HT-29 (cell line): ENCODE measurements around the gene RUFY1. TPM values are rescaled to one million over a fixed set of nuclear protein-coding genes. Genes with fewer than 3 reads are reported as not detected.
"Not testable (repeated sequence)": the region's sequence is repeated elsewhere in the genome, so short reads cannot be mapped to it uniquely, and the experiment has no call there.

Source experiments
- DNase-seq: peaks from one replicate; pipeline ENCODE4 v3.0.0-alpha.2; 2015; ENCODE audit warnings: low spot score
- total RNA-seq: library from RNA; depleted of rRNA; stranded (reverse); fragments of >200 nt; shearing (Covaris generic); gene quantifications from 2 replicates; pipeline ENCODE4 v1.2.3, GENCODE V29; 2014

RUFY1 gene
- total RNA-seq, 1 experiment from 2014 or later: 45.5 TPM

DNA sequence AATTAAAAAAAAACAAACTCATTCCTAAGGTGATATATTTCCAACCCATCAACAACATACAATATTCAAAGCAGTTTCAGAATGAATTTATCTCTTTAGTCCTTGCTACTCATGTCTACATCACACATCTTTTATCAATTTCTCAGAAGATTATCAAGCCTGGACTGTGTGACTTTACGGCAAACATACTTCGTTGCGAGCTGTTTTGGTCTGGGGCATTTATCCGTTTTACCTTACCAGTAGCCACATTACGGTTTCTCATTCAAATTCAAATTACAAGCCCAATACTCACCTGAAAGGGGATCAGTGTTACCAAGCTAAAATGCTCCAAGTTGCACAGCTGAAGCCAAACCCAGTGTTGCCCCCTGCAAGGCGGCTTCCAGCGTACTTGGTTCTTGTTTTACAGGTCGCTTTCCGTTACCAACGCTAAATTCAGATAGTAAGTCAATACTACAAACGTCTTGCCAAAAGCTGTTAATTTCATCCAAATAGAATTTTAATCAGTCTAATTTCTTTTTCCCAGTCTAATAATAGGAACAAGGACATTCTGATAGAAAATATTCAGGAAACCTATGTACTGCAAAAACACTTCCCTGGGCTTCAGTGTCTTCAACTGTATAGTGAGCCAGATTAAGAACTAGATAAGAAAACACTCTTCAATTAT lies 71.3 kb downstream of the RUFY1 start:
- no peak for DNase-seq

DNA sequence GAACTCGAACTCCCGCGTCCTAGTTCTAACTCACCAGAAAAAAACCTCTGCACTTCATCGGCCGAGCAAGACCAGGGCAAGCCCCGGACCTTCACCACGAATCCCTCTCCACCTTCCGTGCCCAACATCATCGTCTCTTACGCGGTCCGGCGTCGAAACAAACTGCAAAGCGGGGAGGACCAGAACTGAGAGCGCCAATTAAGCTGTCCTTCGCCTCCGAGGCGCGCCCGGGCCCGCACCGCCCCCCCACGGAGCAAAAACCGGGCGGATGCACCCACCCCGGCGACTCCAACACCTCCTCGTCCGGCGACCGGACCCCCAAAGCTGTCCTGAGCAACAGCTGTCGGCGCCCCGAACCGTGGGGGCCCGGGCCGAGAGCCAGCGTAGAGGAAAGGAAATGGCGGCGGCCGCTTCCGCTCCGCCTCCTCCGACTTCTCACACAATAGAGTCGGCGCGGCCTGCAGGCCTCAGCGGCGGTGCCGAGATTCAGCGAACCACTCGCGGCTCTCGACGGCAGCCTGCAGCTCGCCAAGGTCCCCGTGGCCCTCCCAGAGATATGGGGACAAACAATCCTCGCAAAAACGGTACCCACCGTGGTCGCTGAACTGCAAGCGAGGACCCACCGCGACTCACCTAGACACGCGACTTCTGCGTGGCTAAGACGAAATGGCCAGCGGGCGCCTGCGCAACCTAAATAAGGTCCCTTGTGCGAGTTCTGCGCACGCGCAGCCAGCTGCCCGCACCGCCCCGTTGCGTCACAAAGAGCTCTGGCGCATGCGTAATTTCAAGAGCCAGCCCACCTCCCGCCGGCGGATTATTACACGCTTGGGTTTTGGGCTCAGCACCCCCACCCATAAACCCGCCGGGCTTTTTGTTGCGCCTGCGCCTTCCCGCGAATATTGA lies 72.9 kb downstream of the RUFY1 start, which contains the start of gene HNRNPH1:
HNRNPH1 (minus strand) TSS at position 669 of the 903 bp plus-strand sequence; CDS start at position 131, 538 bp downstream.
- peak; percentile 99 for DNase-seq

DNA sequence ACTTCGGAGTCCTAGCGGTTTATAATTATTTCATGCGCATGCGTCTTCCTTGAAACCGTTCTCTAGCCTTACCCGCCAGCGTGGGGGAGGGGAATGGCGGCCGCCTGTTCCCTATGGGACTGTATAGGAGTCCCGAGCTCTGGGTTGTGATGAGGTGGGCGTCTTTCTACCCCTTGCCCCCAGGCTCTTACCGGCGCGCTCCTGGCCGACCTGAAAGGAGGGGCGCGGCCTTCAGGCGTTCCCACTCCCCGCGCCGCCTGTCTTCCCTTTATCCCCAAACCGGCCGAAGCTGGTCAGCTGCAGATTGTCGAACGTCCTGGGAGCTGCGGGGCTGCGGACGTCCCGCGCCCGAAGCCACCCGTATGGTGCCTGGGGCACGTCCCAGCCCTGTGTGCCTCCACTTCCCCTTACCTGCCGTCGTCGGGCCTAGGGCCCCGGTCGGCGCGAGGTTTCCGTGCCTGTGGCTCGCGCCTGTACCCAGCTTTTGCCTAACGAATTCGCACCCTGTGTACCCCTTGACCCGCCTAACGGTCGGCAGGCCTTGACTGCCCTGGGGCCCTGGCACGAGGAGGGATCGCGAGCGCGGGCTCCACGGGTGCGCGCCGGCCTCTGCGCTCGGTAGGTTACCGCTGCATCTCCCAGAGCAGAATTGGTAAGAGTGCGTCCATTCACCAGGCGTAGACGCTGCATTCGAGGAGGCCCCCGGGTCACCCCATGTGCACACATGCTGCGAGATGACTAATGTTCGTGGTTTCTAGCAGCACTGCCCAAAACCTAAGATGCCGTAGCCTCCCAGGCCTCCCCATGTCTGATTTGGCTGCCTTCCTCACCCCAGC lies 73.8 kb downstream of the RUFY1 start:
- DNase-seq: no peak

DNA sequence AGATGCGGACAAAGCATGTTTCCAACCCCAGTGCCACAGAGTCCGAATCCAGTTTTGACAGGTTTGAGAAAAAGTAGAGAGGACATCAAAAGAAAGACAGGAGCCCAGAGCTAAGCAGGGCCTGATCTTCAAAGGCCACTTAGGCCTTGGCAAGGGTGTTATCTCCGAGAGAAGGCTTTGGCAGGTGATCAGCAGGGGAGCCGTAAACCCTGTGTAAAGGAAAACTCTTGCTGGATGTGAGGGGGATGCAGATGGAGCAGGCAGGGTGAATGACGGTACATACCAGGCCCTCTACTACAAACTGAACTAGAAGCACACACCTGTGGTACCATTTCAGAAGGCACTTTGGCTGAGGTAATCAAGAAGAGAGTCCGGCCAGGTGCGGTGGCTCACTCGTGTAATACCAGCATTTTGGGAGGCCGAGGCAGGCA lies 74.5 kb downstream of the RUFY1 start:
- no peak for DNase-seq

DNA sequence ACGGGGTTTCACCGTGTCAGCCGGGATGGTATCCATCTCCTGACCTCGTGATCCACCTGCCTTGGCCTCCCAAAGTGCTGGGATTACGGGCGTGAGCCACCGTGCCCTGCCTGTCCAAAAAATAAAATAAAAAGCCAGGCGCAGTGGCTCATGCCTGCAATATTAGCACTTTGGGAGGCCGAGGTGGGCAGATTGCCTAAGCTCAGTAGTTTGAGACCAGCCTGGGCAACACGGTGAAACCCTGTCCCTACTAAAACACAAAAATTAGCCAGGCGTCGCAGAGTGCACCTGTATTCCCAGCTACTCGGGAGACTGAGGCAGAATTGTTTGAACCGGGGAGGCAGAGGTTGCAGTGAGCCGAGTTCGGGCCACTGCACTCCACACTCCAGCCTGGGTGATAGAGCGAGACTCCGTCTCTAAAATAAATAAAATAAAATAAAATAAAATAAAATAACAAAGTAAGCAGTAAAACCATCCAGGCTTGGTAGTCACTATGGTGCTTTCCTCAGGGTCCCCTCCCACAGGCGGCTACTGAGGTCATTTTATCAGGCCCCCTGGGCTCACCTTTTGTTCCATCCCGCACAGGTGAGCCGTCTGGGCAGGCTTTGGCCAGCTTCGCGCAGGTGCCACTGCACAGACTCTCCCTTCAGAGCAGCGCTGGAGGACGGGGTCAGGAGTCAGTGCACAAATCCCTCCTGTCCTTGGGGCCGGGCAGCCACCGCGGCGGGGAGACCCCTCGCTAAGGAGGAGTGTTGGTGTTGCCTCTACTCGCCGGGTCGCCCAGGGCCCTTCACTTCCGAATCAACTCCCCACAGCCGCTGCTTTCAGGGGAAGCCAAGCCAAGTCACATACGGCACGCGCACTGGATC lies 83.4 kb downstream of the RUFY1 start:
- not testable (repeated sequence) for DNase-seq

DNA sequence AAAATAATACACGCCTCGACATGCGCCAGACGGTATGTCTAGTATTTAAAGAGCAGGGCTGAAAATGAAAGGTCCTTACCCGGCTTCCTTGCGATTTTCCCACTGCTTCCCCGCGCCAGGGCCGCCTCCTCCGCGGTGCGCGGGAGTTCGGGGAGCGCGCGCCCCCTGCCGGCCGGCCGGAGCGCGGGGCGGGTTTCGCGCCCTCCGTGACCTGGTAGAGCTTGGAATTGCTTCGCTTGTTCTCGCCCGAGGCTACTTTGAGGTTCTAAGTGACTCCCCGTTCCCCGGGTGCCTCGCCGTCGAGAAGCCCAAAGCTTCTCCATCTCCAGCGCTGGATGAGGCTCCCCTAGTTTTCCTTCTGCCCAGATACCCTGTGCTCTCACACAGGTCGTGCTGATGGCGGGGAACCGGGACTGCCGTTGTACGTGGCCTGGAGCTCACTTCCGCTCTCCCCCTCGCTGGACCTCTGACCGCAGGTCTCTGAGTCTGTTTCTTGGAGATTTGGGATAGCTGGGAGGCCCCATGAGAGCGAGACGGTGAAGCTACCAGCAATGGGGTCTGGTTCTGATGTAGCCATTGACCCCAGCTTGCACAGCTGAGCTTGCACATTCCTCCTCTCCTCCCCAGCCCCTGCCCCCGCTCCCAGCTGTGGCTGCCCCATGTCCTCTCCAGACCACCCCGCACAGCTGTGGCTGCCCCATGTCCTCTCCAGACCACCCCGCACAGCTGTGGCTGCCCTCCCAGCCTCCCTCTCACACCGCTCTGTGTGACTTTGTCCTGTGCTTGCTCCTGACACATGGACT lies 84.2 kb downstream of the RUFY1 start:
- DNase-seq: not testable (repeated sequence)

DNA sequence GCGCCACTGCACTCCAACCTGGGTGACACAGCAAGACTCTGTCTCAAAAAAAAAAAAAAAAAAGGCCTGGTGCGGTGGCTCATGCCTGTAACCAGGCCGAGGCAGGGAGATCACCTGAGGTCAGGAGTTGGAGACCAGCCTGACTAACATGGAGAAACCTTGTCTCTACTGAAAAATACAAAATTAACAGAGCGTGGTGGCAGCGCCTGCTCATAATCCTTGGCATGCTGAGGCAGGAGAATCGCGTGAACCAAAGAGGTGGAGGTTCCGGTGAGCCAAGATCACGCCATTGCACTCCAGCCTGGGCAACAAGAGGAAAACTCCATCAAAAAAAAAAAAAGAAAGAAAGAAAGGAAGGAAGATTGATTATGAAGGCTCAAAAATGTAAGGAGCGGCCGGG lies 88.9 kb downstream of the RUFY1 start:
- not testable (repeated sequence) for DNase-seq

DNA sequence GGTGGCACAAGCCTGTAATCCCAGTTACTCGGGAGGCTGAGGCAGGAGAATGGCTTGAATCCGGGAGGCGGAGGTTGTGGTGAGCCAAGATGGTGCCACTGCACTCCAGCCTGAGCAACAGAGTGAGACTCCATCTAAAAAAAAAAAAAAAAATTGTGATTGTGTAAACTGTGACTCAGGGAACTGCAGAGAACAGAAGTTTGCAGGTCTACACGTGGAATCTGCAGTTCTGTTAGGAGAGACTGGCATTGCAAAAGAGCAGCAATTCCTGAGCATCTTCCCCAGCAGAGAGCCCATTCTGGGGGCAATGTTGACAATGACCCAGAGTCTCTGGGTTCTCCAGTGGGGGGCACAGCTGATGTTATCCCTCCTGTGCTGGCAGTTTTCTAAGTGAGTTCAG lies 91.4 kb downstream of the RUFY1 start:
- DNase-seq: not testable (repeated sequence)

DNA sequence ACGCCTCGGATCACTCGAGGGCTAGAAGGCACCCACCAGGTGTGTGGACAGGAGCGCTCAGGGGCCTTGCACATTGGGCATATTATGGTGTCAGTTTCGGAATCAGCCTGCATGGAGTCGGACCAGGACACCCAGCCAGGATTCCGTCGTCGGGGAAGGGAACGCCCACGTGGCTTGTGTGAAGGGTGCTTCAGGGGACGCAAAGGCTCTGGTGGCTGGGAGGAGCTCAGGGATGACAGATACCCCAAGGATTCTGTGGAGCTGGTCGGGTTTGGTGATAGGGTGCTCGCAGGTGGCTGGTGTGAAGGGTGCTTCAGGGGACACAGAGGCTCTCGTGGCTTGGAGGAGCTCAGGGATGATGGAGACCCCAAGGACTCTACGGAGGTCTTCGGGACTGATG lies 92.3 kb downstream of the RUFY1 start:
- not testable (repeated sequence) for DNase-seq

DNA sequence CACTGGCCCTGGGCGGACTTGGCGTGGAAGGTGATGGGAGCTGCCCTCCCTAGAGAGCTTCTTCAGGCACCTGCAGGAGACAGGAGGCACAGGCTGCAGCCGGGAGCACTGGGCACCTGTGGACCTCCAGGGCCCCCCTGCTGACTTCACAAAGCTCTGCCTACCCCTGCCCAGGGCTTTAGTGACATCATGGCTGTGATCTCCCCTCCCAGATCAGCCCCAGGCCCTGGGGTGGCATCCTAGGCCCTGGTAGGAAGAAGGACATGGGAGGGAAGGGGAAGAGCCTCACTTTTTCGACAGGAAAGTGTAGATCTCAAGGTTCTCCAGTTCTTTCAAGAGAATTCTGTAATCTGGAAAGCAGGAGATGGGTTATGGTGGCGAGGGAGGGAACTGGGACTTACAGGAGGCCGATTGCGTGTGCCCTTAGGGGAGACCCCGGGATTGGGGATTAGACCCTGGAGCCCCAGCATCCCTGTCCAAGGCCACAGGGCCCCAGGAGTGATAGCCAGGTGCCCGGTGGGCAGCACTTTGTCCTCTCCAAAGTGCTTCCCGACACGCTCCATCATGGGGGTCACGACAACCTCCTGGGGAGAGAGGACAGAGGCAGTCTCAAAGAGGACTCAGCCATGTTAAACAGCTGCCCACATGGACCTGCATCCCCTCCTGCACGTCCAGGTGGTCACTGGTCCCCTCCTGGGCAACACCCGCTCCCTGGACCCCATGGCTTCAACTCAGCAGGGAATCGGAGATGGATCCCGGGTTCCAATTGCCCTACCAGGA lies 93.0 kb downstream of the RUFY1 start:
- not testable (repeated sequence) for DNase-seq

DNA sequence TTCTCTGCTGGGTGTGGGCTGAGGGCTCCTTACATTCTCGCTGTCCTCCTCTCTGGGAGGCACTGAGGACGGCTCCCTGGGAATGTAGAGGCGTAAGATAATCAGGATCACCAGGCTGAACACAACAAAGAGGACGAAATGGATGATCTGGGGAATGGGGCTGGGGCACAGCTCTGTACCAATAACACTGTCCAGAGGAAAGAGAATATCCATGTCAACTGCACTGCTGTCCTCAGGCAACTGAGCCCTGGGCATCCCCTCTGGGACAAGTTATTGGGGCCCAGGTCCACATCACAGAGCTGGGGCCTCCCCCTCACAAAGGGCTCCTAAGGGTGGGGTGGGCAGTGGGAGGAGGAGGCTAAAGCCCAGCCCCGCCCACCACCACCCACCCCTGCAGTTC lies 94.4 kb downstream of the RUFY1 start:
- not testable (repeated sequence) for DNase-seq

DNA sequence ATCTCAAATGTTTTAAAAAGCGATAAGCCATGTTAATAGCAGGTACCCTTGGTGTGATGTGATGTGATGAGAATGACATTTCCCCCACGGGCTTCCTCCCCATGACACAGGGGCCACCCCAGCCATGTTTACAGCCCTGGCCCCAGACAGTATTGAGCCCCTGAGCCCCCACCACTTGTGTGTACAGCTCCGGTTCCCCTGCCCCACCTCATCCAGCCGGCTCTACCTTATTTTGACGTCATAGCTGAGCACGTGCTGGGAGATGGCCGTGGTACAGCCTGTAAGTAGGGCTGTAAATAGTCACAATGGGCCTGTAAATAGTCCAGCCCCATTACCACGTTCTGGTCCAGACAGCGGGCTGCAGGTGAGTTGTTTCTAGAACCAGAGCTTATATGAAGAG lies 98.1 kb downstream of the RUFY1 start:
- no peak for DNase-seq

DNA sequence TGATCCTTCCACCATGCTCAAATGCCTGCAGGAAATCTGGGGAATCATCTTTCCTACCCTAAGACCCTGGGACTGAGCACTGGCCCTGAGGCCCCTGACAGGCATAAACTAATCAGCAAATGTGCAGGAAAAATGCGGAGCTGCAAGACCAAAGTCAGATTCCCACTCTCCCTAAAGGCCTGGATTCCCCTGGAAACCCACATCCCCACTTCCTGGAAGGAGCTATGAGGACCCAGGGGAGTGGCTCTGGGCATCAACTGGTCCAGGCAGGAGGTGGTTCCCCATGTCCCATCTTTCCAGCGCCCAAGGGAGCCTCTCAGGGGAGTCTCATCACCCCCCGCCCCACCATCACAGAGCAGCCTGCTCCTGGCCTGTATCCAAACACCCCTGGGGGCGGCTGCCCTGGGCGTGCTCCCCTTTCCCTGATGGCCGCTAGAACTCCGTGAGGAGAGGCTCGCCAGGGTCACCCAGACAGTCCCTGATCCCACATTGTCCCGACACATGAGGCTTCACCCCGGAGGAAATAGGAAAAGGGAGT lies 98.9 kb downstream of the RUFY1 start:
- not testable (repeated sequence) for DNase-seq

DNA sequence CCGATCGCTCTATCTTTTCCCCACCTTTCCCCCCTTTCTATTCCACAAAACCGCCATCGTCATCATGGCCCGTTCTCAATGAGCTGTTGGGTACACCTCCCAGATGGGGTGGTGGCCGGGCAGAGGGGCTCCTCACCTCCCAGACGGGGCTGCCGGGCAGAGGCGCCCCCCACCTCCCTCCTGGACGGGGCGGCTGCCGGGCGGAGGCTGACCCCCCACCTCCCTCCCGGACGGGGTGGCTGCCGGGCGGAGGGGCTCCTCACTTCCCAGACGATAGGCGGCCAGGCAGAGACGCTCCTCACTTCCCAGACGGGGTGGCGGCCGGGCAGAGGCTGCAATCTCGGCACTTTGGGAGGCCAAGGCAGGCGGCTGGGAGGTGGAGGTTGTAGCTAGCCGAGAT lies 99.9 kb downstream of the RUFY1 start:
- DNase-seq: not testable (repeated sequence)

DNA sequence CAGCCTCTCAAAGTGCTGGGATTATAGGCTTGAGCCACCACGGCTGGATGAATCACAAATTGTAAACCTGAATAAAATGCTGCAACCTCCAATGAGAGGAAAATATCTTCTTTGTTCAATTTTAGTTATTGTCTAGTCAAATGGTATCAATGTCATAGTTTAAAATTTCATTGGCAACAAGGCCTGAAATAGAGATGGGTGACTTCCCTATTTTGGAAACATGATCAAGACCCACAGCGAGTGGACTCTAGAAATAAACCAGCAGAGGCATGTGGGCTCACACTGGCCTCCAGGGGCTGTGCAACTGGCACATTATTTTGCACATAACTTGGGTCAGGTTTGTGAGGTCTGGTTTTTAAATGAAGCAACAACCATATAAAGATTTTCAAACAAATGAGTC lies 102.8 kb downstream of the RUFY1 start:
- not testable (repeated sequence) for DNase-seq

DNA sequence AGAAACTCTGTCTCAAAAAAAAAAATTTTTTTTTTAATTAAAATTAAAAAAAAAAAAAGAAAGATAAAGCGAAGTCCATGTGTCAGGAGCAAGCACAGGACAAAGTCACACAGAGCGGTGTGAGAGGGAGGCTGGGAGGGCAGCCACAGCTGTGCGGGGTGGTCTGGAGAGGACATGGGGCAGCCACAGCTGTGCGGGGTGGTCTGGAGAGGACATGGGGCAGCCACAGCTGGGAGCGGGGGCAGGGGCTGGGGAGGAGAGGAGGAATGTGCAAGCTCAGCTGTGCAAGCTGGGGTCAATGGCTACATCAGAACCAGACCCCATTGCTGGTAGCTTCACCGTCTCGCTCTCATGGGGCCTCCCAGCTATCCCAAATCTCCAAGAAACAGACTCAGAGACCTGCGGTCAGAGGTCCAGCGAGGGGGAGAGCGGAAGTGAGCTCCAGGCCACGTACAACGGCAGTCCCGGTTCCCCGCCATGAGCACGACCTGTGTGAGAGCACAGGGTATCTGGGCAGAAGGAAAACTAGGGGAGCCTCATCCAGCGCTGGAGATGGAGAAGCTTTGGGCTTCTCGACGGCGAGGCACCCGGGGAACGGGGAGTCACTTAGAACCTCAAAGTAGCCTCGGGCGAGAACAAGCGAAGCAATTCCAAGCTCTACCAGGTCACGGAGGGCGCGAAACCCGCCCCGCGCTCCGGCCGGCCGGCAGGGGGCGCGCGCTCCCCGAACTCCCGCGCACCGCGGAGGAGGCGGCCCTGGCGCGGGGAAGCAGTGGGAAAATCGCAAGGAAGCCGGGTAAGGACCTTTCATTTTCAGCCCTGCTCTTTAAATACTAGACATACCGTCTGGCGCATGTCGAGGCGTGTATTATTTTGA lies 107.2 kb downstream of the RUFY1 start:
- not testable (repeated sequence) for DNase-seq

DNA sequence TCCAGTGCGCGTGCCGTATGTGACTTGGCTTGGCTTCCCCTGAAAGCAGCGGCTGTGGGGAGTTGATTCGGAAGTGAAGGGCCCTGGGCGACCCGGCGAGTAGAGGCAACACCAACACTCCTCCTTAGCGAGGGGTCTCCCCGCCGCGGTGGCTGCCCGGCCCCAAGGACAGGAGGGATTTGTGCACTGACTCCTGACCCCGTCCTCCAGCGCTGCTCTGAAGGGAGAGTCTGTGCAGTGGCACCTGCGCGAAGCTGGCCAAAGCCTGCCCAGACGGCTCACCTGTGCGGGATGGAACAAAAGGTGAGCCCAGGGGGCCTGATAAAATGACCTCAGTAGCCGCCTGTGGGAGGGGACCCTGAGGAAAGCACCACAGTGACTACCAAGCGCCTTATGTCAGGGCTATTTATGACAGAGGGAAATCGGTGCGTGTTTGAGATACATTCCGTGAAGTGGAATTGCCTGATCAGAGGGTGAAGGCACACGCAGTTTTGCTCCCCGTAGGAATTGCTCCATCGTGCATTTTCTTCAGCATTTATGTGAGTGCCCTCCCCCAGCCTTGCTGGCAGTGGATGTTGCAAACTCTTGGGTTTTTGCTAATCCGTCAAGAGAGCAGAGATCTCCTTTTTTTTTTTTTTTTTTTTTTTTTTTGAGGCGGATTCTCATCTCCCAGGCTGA lies 108.0 kb downstream of the RUFY1 start:
- peak; percentile 25 for DNase-seq
